Ishikawa (cell line): ENCODE measurements around the gene GAS7.

Experiments used
- CEBPB ChIP-seq: IDR thresholded peaks from 2 replicates; pipeline ENCODE4 v1.6.1; 2012
- EP300 ChIP-seq: IDR thresholded peaks from 2 replicates; pipeline ENCODE4 v1.6.1; 2012; ENCODE audit warnings: borderline replicate concordance
- RAD21 ChIP-seq: IDR thresholded peaks from 2 replicates; pipeline ENCODE4 v1.6.1; 2012; ENCODE audit warnings: low read depth

- TF ChIP-seq RAD21 (no peak), EP300 (no peak), CEBPB (no peak)
Observed at GRCh38 chr17:9985646-9986045, 212.8 kb downstream of the GAS7 start.
